Measurements from ENCODE around the gene ROBO1.

The ROBO1 gene

GRCh38 chr3:78825118-78825857 is 942.5 kb downstream of the ROBO1 start:
- no peak for DNase-seq

GRCh38 chr3:78823859-78824258 is 943.9 kb downstream of the ROBO1 start:
- no peak for DNase-seq

DNA sequence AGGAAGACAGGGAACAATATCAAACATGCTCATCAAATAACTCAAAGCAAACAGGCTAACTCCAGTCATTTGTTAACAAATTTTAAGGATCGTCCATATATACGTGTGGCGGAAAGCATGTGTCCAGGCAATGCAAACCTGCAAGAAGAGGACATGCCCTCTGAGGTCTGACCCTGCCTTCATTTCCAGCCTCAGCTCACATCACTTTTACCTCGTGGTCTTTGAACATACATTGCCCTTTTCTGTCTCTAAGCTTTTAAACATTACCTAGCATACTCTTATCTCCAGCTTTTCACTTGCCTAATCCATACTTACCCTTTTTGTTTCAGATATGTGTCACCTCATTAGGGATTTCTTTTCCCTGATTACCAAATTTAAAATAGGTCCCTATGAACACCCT is 944.4 kb downstream of the ROBO1 start:
- DNase-seq: no peak

DNA sequence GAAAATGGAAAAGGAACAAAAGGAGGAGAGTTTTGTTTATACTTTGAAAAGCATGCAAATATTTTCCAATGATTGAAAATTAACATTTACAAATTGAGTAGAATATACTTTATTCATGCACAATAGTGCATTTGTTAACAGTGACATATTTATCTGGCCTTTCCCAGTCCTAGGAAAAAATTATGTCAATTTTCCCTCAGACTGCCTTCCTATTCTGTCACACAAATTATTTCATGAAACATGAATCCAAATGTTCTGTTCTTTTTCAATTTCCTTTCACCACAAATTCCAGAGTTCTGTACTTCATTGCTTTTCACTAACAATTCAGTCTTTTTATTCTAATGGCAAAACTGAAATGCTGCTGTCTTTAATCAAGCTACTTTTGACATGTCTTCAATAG is 945.1 kb downstream of the ROBO1 start:
- no peak for DNase-seq

- DNase-seq: no peak
Observed at GRCh38 chr3:78820542-78820941, 947.3 kb downstream of the ROBO1 start.

- no peak for DNase-seq
Observed at GRCh38 chr3:78818161-78818985, 949.4 kb downstream of the ROBO1 start.

- DNase-seq: no peak
Observed at GRCh38 chr3:78814893-78815562, 952.8 kb downstream of the ROBO1 start.

- no peak for DNase-seq
Observed at GRCh38 chr3:78812166-78812565, 955.6 kb downstream of the ROBO1 start.

GRCh38 chr3:78809966-78810365 is 957.8 kb downstream of the ROBO1 start:
- no peak for DNase-seq

DNA sequence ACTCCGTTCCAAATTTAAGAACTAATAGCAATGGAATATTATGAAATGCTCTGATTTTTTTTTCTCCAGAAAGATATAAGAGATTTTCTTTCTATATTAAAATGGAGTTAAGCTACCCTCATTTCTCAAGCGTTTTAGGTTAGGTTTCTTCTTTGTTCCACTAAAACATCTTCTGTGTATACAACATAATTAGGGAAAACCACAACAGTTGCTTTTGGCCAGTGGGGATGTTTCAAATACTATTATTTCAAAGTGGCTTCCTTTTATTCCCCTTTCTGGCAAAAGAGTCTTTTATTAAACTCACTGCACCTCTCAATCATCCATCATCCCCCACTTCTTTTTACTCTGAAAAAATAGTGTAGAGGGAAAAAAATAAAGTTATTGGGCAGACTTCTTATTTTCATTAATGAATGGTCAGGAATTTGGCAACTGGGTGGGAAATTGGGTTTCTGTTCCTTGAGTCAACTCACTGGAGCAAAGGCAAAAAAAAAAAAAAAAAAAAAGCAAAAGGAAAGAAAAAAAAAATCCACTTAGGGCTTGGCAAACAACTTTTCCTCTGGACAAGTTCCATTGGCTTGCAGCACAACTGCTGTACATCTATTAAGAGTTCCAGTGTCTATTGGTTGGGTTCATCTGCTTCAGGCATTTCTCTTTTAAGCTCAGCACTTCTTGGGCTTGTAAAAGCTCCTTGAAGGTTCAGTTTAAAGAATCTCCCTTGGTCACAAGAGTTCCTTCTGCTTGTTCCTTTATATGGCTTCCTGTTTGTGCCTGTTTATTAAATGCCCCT is 963.4 kb downstream of the ROBO1 start:
- DNase-seq: no peak

DNA sequence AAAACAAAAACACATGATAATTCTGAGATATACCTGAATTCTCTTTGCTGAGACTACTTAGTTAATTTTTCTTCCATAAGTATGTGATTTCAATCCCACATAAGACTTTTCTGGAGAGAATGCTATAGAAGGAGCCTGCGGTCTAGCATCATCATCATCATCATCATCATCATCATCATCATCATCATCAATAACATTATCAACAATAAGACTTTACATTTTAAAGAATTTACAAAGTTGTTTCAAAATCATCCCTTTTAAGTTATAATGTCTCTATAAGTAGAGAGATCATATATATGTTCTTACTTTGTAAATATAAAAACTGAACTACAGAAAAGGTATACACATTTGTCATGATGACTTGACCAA is 965.3 kb downstream of the ROBO1 start:
- no peak for DNase-seq

DNA sequence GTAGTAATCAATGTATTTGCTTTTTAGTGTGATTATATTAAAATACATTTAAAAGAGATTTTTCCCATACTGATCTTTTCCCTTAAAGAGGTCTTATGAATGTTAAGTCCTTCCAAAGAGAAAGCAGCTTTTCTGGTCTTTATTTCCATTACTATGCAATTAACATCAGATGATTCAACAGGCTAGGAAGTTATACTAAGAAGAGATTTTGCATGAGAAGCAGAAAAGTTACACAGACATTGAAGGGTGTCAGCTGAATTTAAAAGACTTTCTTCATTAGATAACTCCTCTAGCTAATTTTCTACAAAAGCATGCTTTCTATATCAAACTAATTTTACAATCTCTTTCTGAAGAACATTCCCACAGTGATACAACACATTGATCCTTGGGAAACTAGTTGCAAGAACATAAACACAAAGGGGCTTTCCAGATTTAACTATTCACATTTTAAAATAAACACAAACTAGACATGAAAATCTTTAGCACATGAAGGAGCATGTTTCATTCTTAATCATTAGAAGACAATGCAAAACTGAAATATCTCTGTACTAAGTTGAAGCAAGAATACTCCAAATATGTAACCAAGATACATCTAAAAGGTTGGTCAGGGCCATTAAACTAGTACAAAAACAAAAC is 965.8 kb downstream of the ROBO1 start:
- DNase-seq: no peak

- DNase-seq: no peak
Observed at GRCh38 chr3:78799681-78800080, 968.1 kb downstream of the ROBO1 start.

DNA sequence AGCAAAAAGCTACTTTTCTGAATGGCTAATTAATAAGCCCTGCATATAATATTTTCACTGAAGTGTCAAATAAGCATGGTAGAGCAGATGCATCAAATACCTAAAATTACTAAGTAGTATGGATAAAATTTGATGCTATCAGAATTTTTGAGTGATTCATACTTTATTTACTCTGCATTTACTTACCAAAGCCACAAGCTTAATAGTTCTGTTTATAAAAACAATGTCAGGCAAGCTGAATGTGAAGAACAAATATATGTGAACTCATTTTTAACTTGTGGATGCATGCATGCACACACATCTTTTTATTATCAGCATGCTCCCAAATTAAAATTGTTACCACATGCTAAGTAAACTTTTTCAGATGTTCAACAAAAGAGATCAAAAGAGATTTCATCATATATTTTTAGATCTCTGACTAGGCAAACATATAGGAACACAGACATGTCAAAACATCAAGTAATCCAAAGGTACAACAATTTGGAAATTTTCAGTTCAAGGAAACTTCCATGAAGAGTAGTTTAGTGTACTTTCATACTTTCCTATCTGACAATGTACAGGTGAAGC is 969.4 kb downstream of the ROBO1 start:
- DNase-seq: no peak

GRCh38 chr3:78794431-78794830 is 973.4 kb downstream of the ROBO1 start:
- no peak for DNase-seq

GRCh38 chr3:78792733-78793132 is 975.1 kb downstream of the ROBO1 start:
- DNase-seq: no peak

DNA sequence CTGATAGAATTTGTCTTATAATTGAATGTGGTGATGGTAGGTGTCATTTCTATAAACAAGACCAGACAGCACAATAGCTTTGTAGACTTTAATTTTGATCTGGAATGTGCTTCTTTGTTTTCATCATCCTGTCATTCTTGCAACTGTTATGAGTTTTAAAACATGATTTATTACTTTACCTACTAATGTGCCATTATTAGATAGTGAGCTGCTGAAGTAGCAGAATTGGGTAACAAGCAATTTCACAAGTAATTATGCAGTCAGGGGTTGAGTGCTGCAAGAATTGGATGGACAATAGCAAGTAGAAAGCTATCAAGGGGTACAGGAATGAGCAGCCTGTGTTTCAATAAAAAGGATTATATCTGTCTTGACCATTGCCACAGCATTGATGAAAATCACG is 975.6 kb downstream of the ROBO1 start:
- DNase-seq: no peak

- DNase-seq: no peak
Observed at GRCh38 chr3:78791753-78792152, 976.0 kb downstream of the ROBO1 start.

GRCh38 chr3:78788839-78789238 is 979.0 kb downstream of the ROBO1 start:
- DNase-seq: no peak

DNA sequence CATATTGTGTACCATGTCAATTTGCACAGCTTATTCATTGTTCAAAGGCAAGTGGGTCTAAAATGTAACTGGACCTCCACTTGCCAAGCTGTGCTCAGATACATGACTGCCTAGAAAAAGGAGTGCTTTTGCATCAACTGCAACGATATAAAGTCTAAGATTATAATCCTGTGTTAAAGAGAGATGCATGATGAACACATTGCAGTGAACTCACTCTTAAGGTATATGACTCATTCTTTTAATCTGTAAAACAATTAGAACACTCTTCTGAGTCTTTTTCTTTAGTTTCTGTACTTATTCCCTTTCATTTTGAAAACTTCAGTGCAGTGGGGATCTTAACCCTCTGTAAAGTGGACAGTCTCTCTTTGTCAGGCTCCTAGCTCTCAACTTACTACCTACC is 982.8 kb downstream of the ROBO1 start:
- no peak for DNase-seq

GRCh38 chr3:78781351-78781750 is 986.4 kb downstream of the ROBO1 start:
- DNase-seq: no peak
